Osteoblast (primary cell): Measurements from ENCODE around the gene POFUT1. TPM values are rescaled to one million over a fixed set of nuclear protein-coding genes. Genes with fewer than 3 reads are reported as not detected.

Experiments used
- DNase-seq: peaks from one replicate; pipeline ENCODE4 v3.0.0; 2011; ENCODE audit warnings: low spot score, mixed read lengths; ENCODE audit not compliant: insufficient read length; ENCODE audit errors: missing footprints
- H2AFZ ChIP-seq: 2 replicates; pipeline ENCODE4 v1.6.0; 2011; ENCODE audit warnings: mild to moderate bottlenecking, low read length
- H3K27ac ChIP-seq: 2 replicates; pipeline ENCODE4 v1.5.1; 2011; ENCODE audit warnings: mild to moderate bottlenecking, low read depth, low read length, moderate library complexity
- H3K27me3 ChIP-seq: 2 replicates; pipeline ENCODE4 v1.6.0; 2012; ENCODE audit warnings: mild to moderate bottlenecking, control low read depth, inconsistent platforms, low read length, moderate library complexity; ENCODE audit not compliant: insufficient read depth
- H3K36me3 ChIP-seq: 2 replicates; pipeline ENCODE4 v1.5.1; 2011; ENCODE audit warnings: mild to moderate bottlenecking, low read length, control low read depth, moderate library complexity; ENCODE audit not compliant: insufficient read depth
- H3K4me1 ChIP-seq: 2 replicates; pipeline ENCODE4 v1.5.1; 2011; ENCODE audit warnings: mild to moderate bottlenecking, low read length, control low read depth, moderate library complexity; ENCODE audit not compliant: insufficient read depth
- H3K4me2 ChIP-seq: 2 replicates; pipeline ENCODE4 v1.6.0; 2011; ENCODE audit warnings: mild to moderate bottlenecking, low read length; ENCODE audit not compliant: insufficient read depth
- H3K4me3 ChIP-seq: fragments of 200-600 bp; sonication (generic); 3 replicates; pipeline ENCODE4 v1.5.1; 2012; ENCODE audit warnings: mild to moderate bottlenecking, low read length, inconsistent platforms; ENCODE audit not compliant: insufficient read depth
- H3K79me2 ChIP-seq: 2 replicates; pipeline ENCODE4 v1.6.0; 2012; ENCODE audit warnings: mild to moderate bottlenecking, low read length, control low read depth, inconsistent platforms; ENCODE audit not compliant: insufficient read depth
- H3K9me3 ChIP-seq: 2 replicates; pipeline ENCODE4 v1.5.1; 2011; ENCODE audit warnings: low read depth, low read length, control low read depth
- H4K20me1 ChIP-seq: 2 replicates; pipeline ENCODE4 v1.6.0; 2012; ENCODE audit warnings: mild to moderate bottlenecking, low read length, control low read depth; ENCODE audit not compliant: insufficient read depth
- CTCF ChIP-seq: IDR thresholded peaks from 2 replicates; pipeline ENCODE4 v1.5.1; 2011; ENCODE audit warnings: mild to moderate bottlenecking, low read depth, low read length, moderate library complexity; ENCODE audit errors: extremely low read depth
- total RNA-seq: library from RNA; depleted of rRNA; stranded (reverse); fragments of >200 nt; gene quantifications from 2 replicates; pipeline ENCODE4 v1.2.3, GENCODE V29; 2012

Gene POFUT1
- total RNA-seq, 1 donor, result 40.9 TPM

GRCh38 chr20:32188376-32189122 lies 19.1 kb upstream of the POFUT1 start:
- Histone ChIP-seq H3K27me3 (no peaks in the 10 kb centered on the region), H3K4me3 (no peak overlapping the region), H3K9me3 (no peaks in the 10 kb centered on the region), H3K36me3 (no peaks in the 10 kb centered on the region), H3K4me1 (peaks cover 13% of the 10 kb centered on the region), H2AFZ (no peak overlapping the region), H3K79me2 (peaks cover 8% of the 10 kb centered on the region), H4K20me1 (no peaks in the 10 kb centered on the region), H3K27ac (no peak overlapping the region), H3K4me2 (peak overlapping the region; percentile 92)
- no peak for TF ChIP-seq CTCF
- DNase-seq, result no peak

GRCh38 chr20:32189123-32189410 lies 18.6 kb upstream of the POFUT1 start:
- no peak for DNase-seq
- Histone ChIP-seq H3K36me3 (no peaks in the 10 kb centered on the region), H3K27ac (peak overlapping the region; percentile 61), H3K4me3 (peak overlapping the region; percentile 80), H3K9me3 (no peaks in the 10 kb centered on the region), H3K4me1 (peaks cover 13% of the 10 kb centered on the region), H3K4me2 (peak overlapping the region; percentile 92), H4K20me1 (no peaks in the 10 kb centered on the region), H3K79me2 (peaks cover 8% of the 10 kb centered on the region), H3K27me3 (no peaks in the 10 kb centered on the region), H2AFZ (peak overlapping the region; percentile 93)
- TF ChIP-seq CTCF, result no peak

GRCh38 chr20:32189691-32190615 lies 17.7 kb upstream of the POFUT1 start:
- Histone ChIP-seq H3K4me2 (peak overlapping the region; percentile 92), H3K36me3 (no peaks in the 10 kb centered on the region), H3K9me3 (no peaks in the 10 kb centered on the region), H2AFZ (peak overlapping the region; percentile 93), H4K20me1 (no peaks in the 10 kb centered on the region), H3K4me1 (peaks cover 13% of the 10 kb centered on the region), H3K27ac (peak overlapping the region; percentile 61), H3K27me3 (no peaks in the 10 kb centered on the region), H3K4me3 (peak overlapping the region; percentile 80), H3K79me2 (peaks cover 8% of the 10 kb centered on the region)
- DNase-seq, result peak; percentile 93
- TF ChIP-seq CTCF, result no peak
